Tibial nerve (tissue), 4 donors: ENCODE results near the gene OMD.

Source experiments
- EP300 ChIP-seq, 2 donors: sonication (generic); formaldehyde crosslinking; IDR thresholded peaks; one replicate each; pipeline ENCODE4 v1.6.1; 2017; ENCODE audit warnings: antibody characterized with exemption in 2 of 2, mild to moderate bottlenecking in 1 of 2
- POLR2A ChIP-seq, 2 donors: fragments of 450-650 bp; IDR thresholded peaks; one replicate each; pipeline ENCODE4 v1.6.1; 2017; ENCODE audit warnings: antibody characterized with exemption in 2 of 2, mild to moderate bottlenecking in 2 of 2, moderate library complexity in 2 of 2
- TF ChIP-seq, protein P1 (sequence below), 5 experiments: fragments of 200-600 bp in 3 of 5; fragments of 450-650 bp in 2 of 5; sonication (generic) in 3 of 5; IDR thresholded peaks; one replicate each; pipeline ENCODE4 v1.5.1; 2016 to 2019; ENCODE audit warnings: antibody characterized with exemption in 5 of 5, mild to moderate bottlenecking in 3 of 5, moderate library complexity in 2 of 5

DNA sequence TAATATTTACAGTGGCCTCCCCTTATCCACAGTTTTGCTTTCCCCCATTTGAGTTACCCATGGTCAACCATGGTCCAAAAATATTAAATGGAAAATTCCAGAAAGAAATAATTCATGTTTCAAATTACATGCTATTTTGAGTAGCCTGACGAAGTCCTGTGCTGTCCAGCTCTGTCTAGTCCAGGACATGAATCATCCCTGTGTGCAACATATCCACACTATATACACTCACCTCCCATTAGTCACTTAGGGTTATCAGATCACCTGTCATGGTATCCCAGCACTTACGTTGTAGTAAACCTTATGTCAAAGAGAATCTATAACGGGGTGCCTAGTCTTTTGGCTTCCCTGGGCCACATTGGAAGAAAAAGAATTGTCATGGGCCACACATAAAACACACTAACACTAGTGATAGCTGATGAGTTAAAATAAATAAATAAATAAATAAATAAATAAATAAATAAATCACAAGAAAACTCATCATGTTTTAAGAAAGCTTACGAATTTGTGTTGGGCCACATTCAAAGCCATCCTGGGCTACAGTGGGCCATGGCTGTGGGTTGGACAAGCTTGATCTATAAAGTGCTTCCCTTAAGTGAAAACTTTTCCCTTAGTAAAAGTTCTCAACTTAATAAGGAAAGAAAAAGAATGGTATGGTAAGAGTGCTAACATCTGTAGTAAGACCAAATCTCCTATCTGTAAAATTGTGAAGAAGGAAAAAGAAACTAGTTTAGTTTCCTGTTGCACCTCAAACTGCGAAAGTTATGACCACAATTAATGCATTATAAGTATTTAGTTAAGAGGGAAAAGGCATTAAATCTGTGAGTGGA, 15.9 kb upstream of the OMD start:
- TF ChIP-seq, protein P1, sequence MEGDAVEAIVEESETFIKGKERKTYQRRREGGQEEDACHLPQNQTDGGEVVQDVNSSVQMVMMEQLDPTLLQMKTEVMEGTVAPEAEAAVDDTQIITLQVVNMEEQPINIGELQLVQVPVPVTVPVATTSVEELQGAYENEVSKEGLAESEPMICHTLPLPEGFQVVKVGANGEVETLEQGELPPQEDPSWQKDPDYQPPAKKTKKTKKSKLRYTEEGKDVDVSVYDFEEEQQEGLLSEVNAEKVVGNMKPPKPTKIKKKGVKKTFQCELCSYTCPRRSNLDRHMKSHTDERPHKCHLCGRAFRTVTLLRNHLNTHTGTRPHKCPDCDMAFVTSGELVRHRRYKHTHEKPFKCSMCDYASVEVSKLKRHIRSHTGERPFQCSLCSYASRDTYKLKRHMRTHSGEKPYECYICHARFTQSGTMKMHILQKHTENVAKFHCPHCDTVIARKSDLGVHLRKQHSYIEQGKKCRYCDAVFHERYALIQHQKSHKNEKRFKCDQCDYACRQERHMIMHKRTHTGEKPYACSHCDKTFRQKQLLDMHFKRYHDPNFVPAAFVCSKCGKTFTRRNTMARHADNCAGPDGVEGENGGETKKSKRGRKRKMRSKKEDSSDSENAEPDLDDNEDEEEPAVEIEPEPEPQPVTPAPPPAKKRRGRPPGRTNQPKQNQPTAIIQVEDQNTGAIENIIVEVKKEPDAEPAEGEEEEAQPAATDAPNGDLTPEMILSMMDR (IDR thresholded peaks at IDR 0.05), result no peak
- TF ChIP-seq EP300 (IDR thresholded peaks at IDR 0.05), result no peak
- TF ChIP-seq POLR2A (IDR thresholded peaks at IDR 0.05), result no peak
